Body of pancreas (tissue), 4 donors: Measurements from ENCODE around the gene NBEAL2. TPM values are rescaled to one million over a fixed set of nuclear protein-coding genes. Genes with fewer than 3 reads are reported as not detected.

ENCODE experiments used
- ATAC-seq: fragments of 150-250 bp; one replicate; pipeline ENCODE4 v1.9.1; 2016
- DNase-seq, 4 donors: peaks; one replicate each; pipeline ENCODE4 v3.0.0-alpha.2; 2019
- H3K27ac ChIP-seq, 4 donors: fragments of 200-600 bp; sonication (generic); 1 replicate in 3 of 4; 2 replicates in 1 of 4; pipeline versions ENCODE4 v1.5.1 to v1.6.1; 2016 to 2019; ENCODE audit warnings: mild to moderate bottlenecking in 1 of 4, mixed read lengths in 1 of 4, moderate library complexity in 1 of 4
- H3K27me3 ChIP-seq, 2 donors: fragments of 200-600 bp; sonication (generic); one replicate each; pipeline ENCODE4 v1.6.0; 2016; ENCODE audit warnings: mild to moderate bottlenecking in 1 of 2
- H3K36me3 ChIP-seq, 2 donors: fragments of 200-600 bp; sonication (generic); replicated peaks in 1 of 2; 2 replicates each; pipeline ENCODE4 v1.5.1; 2016; ENCODE audit warnings: low read depth in 2 of 2; ENCODE audit not compliant: insufficient read depth in 1 of 2
- H3K4me1 ChIP-seq: fragments of 200-600 bp; sonication (generic); one replicate; pipeline ENCODE4 v1.6.0; 2016
- H3K4me3 ChIP-seq, 2 donors: fragments of 200-600 bp; sonication (generic); 1 replicate in 1 of 2; 2 replicates in 1 of 2; pipeline ENCODE4 v1.5.1; 2016 to 2019
- H3K9me3 ChIP-seq, 3 donors: fragments of 200-600 bp; sonication (generic); 1 replicate in 2 of 3; 2 replicates in 1 of 3; pipeline ENCODE4 v1.5.1; 2016
- POLR2A ChIP-seq, 3 donors: fragments of 450-650 bp; IDR thresholded peaks; one replicate each; pipeline ENCODE4 v1.6.1; 2016; ENCODE audit warnings: antibody characterized with exemption in 3 of 3, mild to moderate bottlenecking in 2 of 3
- WGBS, 2 donors: methylation state at CpG; one replicate each; pipeline ENCODE4 v1.1.5; 2017; 5-methylcytosine and 5-hydroxymethylcytosine counted together
- intact Hi-C: fragments of 100-400 bp; cut with DNase I; formaldehyde crosslinking; loops from one replicate; pipeline ENCODE4 v1.15.1; 2023
- total RNA-seq, 2 donors: library from RNA; depleted of rRNA; stranded (reverse); fragments of >200 nt; gene quantifications; one replicate each; pipeline ENCODE4 v1.1.0, GENCODE V29; 2016
- TF ChIP-seq, protein P1 (sequence below), 7 experiments: fragments of 450-650 bp in 4 of 7; fragments of 200-600 bp in 3 of 7; sonication (generic) in 3 of 7; IDR thresholded peaks; one replicate each; pipeline ENCODE4 v1.5.1; 2016 to 2019; ENCODE audit warnings: antibody characterized with exemption in 7 of 7

Gene NBEAL2
- total RNA-seq, 2 donors from 2014 or later: 98.8 to 151 TPM

GRCh38 chr3:46977811-46978195, 1.7 kb upstream of the NBEAL2 start:
- intact Hi-C loops: no loop called here
- TF ChIP-seq POLR2A (IDR thresholded peaks at IDR 0.05): no peak
- TF ChIP-seq, protein P1, sequence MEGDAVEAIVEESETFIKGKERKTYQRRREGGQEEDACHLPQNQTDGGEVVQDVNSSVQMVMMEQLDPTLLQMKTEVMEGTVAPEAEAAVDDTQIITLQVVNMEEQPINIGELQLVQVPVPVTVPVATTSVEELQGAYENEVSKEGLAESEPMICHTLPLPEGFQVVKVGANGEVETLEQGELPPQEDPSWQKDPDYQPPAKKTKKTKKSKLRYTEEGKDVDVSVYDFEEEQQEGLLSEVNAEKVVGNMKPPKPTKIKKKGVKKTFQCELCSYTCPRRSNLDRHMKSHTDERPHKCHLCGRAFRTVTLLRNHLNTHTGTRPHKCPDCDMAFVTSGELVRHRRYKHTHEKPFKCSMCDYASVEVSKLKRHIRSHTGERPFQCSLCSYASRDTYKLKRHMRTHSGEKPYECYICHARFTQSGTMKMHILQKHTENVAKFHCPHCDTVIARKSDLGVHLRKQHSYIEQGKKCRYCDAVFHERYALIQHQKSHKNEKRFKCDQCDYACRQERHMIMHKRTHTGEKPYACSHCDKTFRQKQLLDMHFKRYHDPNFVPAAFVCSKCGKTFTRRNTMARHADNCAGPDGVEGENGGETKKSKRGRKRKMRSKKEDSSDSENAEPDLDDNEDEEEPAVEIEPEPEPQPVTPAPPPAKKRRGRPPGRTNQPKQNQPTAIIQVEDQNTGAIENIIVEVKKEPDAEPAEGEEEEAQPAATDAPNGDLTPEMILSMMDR (IDR thresholded peaks at IDR 0.05): no peak
- Histone ChIP-seq H3K4me1 (peaks cover 65% of the 10 kb centered on the region), H3K27me3 (no peaks in the 10 kb centered on the region), H3K27ac (peak overlapping the region in 2 of 4 donors; percentile 93 to 95), H3K4me3 (no peak overlapping the region), H3K36me3 (no peaks in the 10 kb centered on the region), H3K9me3 (no peaks in the 10 kb centered on the region)
- ATAC-seq (no peak), DNase-seq (no peak)
- 89 to 96% methylated on average over 5 of the region's 5 CpGs for WGBS, 2 donors

GRCh38 chr3:46978381-46978780, 1.1 kb upstream of the NBEAL2 start:
- peaks cover 66% of the 10 kb centered on the region for H3K4me1 ChIP-seq
- TF ChIP-seq, protein P1 (IDR thresholded peaks at IDR 0.05): no peak
- no peak for TF ChIP-seq POLR2A (IDR thresholded peaks at IDR 0.05)

GRCh38 chr3:46979958-46980497, 562 bp downstream of the NBEAL2 start:
- DNase-seq: peak; percentile 35 to 47 (median 44)
- Histone ChIP-seq H3K36me3 (no peaks in the 10 kb centered on the region), H3K4me1 (peaks cover 55% of the 10 kb centered on the region), H3K9me3 (no peaks in the 10 kb centered on the region), H3K27me3 (no peaks in the 10 kb centered on the region), H3K27ac (peak overlapping the region; percentile 88 to 95 (median 93)), H3K4me3 (peak overlapping the region in 1 of 2 donors; percentile 37)
- intact Hi-C loops: no loop called here
- TF ChIP-seq, protein P1 (IDR thresholded peaks at IDR 0.05): no peak
- no peak for TF ChIP-seq POLR2A (IDR thresholded peaks at IDR 0.05)
- peak; percentile 0 for ATAC-seq
- 2 to 5% methylated on average over 4 to 29 of the region's 40 CpGs for WGBS, 2 donors

More at GRCh38 chr3:46978381-46978780, 1.1 kb upstream of the NBEAL2 start:
- no peak for ATAC-seq
- H3K36me3 ChIP-seq: no peaks in the 10 kb centered on the region
- H3K4me3 ChIP-seq: no peak overlapping the region
- WGBS, 2 donors: 80 to 86% methylated on average over 8 to 9 of the region's 9 CpGs
- intact Hi-C loops: no loop called here
- H3K27ac ChIP-seq: peak overlapping the region; percentile 88 to 95 (median 93)
- no peaks in the 10 kb centered on the region for H3K9me3 ChIP-seq
- no peaks in the 10 kb centered on the region for H3K27me3 ChIP-seq
- no peak for DNase-seq

GRCh38 chr3:46981932-46982471, 2.5 kb downstream of the NBEAL2 start:
- Histone ChIP-seq H3K27ac (peak overlapping the region; percentile 56 to 95 (median 93)), H3K36me3 (no peaks in the 10 kb centered on the region), H3K27me3 (no peaks in the 10 kb centered on the region), H3K4me3 (no peak overlapping the region), H3K4me1 (peaks cover 62% of the 10 kb centered on the region), H3K9me3 (no peaks in the 10 kb centered on the region)
- peak in 3 of 4 donors; percentile 44 to 58 (median 45) for DNase-seq
- peak in 1 of 3 donors; percentile 10 for TF ChIP-seq POLR2A (IDR thresholded peaks at IDR 0.05)
- TF ChIP-seq, protein P1 (IDR thresholded peaks at IDR 0.05): no peak
- intact Hi-C loops: no loop called here
- 30 to 42% methylated on average over 2 to 5 of the region's 5 CpGs for WGBS, 2 donors
- no peak for ATAC-seq

- H3K4me1 ChIP-seq: peaks cover 62% of the 10 kb centered on the region
- no peaks in the 10 kb centered on the region for H3K27me3 ChIP-seq
- DNase-seq (no peak), ATAC-seq (no peak)
- H3K4me3 ChIP-seq: no peak overlapping the region
- intact Hi-C loops: no loop called here
- no peak for TF ChIP-seq POLR2A (IDR thresholded peaks at IDR 0.05)
- TF ChIP-seq, protein P1 (IDR thresholded peaks at IDR 0.05): no peak
- H3K36me3 ChIP-seq: no peaks in the 10 kb centered on the region
- peak overlapping the region; percentile 56 to 95 (median 93) for H3K27ac ChIP-seq
- no peaks in the 10 kb centered on the region for H3K9me3 ChIP-seq
- WGBS, 2 donors: 72 to 83% methylated on average over 2 of the region's 2 CpGs
These were observed 3.1 kb downstream of the NBEAL2 start for GRCh38 chr3:46982546-46982945.
